ENCODE results near the gene EPB42.
"Not testable (repeated sequence)": the region's sequence is repeated elsewhere in the genome, so short reads cannot be mapped to it uniquely, and the experiment has no call there.

EPB42 gene

GRCh38 chr15:43212299-43212698, 8.5 kb downstream of the EPB42 start:
- DNase-seq (ENCODE audit: low read depth in 2 of 2), result no peak

GRCh38 chr15:43211224-43211735, 9.5 kb downstream of the EPB42 start:
- no peak for DNase-seq (ENCODE audit: low read depth in 2 of 2)

DNA sequence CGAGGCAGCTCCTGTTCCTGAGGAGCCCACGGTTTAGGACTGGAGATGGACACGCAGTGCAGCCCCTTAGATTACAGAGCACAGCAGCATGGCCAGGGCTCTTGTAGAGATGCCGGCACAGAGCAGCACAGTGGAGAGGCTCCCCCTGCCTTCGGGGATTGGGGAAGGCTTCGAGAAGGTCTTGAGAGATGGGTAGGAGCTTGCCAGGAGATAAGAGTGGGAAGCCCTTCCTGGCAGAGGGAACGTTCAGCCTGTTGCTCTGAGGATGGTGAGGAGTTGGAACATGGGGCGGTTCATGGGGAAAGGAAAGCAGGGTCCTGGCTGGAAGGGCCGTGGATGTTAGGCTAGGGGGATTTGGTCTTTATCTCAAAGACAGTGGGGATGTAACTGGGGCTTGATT, 10.0 kb downstream of the EPB42 start:
- no peak for DNase-seq (ENCODE audit: low read depth in 2 of 2)

DNA sequence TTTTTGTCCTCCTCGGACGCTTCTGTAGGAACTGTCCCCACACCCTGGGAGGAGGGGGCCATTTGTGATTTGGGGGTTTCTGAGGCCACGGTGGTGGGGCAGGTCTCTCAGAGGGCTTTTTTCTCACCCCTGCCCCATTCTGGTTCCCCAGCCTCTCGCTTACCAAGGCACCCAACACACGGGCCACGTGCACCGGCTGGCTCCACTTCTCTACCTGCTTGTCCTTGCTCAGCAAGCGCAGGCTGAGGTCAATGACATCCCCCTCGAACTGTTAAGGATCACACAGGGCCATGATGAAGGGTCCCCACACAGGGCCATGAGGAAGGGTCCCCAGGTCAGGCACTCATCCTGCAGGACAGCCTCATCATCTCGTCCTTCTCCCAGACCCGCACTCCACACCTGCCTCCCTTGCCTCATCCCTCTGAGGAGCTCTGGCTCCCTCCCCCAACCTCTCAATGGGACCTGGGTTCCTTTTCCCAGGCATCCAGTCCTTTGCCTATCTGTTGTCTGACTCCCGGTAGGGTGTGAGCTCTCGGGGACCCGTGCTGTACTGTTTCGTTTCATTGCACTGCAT, 10.6 kb downstream of the EPB42 start:
- DNase-seq (ENCODE audit: low read depth in 2 of 2), result no peak

DNA sequence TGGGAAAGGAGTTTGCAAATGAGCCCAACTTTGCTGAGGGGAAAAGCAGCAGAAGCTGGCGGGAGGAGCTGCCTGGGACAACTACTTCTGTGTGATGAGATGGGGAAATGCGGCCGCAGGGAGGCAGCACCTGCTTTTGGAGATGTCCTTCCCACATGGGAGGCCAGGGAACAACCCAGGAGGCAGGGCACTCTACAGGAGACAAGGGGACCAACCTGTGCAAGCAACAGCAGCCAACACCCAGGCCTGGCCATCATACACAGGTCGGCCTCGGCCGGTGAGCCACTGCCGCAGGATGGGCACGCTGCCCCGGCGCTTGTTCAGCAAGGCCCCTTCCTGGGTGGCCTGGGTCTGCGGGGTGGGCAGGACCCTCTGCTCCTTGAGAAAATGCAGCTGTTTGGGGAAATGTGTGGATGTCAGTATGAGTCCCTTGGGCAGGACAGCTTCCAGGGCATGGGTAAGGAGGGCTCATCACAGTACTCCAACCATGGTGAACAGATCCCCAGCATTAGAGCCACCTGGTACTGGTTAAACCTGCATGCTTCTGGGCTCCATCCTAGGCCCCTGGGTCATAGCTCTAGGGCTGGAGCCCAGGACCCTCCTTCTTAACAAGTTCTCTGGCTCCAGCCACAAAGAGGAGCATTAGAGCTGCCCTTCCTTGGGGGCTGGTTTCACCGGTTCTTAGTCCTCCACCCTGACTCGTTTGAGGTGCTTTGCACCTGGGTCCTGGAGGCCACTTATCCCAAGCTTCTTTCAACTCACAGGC, 11.6 kb downstream of the EPB42 start:
- DNase-seq (ENCODE audit: low read depth in 2 of 2), result no peak

DNA sequence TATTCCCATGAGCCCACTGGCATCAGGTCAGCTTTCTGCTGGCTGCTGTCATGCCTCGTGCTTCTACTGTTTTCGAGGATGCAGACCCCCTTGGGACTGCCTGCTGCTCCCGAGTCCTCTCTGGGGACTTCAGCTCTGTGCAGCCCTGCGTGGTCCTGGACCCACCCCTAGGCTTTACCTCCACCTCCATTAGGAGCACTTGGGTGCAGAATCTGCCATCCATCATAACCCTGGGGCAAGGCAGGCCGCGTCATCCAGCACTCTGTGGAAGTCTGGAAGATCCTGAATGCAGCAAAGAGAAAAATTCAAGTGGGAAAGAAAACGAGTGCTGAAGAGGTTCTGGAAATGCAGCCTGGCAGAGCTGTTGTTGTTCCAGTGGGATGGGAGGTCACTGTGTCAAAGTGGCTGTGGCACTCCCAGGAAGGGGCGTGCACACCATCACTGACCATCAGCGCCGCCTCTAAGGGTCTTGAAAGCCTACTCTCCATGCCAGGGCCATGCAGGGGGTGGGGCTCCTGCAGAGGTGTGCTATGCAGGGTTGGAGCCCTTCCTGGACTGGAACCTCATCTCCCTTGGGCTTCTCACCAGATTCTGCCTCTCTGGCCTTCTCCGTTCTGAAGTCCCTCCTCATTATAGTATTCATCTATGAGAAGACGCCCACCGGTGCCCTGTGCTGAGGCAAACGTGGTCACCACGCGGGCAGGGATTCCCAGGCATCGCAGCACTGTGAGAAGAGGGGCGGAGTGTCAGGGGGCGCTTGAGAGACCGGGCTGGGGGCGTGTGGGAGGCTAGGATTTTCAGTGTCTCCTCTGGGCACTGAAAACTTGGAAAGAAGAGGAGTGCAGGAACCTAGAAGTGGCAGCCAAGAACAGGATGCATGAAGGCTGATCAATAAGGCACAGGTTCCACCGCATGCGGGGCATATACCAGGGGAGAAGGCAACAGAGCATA, 12.5 kb downstream of the EPB42 start:
- DNase-seq (ENCODE audit: low read depth in 2 of 2), result no peak

DNA sequence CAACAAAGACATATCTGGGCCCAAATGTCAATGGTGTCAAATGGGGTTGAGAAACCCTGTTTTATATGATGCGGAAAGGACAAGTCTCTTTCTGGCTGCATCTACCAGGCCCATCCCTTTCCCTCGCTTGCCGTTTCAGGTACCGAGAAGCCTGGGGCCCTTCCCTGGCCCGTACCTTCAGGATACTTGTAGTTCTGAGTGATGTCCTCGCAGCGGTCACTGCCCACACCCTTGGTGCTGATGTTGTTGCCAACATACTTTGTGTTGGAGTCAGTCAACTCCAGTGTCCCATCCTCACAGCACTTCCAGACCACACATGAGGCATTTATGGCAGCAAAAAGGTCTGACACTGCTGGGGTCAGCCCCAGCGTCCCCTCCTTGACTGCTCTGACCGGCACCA, 13.8 kb downstream of the EPB42 start:
- no peak for DNase-seq (ENCODE audit: low read depth in 2 of 2)

- no peak for DNase-seq (ENCODE audit: low read depth in 2 of 2)
Observed at GRCh38 chr15:43206054-43206453, 14.8 kb downstream of the EPB42 start.

DNA sequence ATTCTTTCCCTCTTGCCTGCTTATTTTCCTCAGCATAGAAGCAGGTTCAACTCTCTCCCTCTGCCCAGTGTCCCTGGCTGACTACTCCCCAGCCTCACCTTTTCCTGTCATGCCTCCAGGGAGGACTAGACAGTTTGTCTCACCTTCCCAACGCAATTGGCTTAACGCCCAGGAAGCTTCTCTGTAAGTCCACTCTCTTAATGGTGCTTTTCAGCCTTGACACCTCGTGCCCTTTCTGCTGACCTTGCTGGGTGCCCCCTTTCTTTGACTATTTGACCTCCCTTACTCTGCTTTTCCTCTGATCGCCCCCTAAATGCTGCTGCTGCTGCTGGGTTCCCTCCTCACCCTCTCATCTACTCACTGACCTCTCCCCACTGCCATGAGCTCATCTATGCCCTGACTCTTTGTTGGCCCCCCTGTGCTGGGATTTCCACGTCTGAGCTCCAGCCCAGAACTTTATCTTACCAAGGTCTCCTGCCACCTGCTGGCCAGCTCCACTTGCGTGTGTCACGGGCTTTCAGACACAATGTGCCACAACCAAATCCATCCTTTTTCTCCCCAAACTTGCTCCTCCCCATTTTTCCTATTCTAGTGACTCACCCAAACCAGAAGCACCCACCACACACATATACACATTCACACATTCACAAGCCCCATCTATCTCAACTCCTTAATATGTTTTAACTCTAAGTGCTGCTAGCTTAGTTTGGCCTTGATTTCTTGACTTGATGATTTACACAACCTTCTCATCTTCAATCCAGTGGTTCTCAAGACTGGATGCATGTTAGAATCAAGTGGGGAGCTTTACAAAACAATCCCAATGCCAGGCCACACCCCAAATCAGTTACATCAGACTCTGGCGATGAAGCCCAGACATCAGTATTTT, 16.6 kb downstream of the EPB42 start:
- peak in 1 of 2 donors; percentile 15 for DNase-seq (ENCODE audit: low read depth in 2 of 2)

GRCh38 chr15:43199945-43200488, 20.8 kb downstream of the EPB42 start:
- no peak for DNase-seq (ENCODE audit: low read depth in 2 of 2)

GRCh38 chr15:43198992-43199391, 21.8 kb downstream of the EPB42 start:
- no peak for DNase-seq (ENCODE audit: low read depth in 2 of 2)

DNA sequence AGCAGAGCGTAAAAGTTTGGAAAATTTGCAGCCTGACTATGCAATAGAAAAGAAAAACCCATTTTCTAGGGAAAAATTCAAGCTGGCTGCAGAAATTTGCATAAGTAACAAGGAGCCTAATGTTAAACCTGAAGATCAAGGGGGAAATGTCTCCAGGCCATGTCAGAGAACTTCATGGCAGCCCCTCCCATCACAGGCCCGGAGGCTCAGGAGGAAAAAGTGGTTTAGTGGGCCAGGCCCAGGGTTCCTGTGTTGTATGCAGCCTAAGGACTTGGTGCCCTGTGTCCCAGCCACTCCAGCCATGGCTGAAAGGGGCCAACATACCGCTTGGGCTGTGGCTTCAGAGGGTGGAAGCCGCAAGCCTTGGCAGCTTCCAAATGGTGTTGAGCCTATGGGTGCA, 22.3 kb downstream of the EPB42 start:
- DNase-seq (ENCODE audit: low read depth in 2 of 2), result not testable (repeated sequence)

DNA sequence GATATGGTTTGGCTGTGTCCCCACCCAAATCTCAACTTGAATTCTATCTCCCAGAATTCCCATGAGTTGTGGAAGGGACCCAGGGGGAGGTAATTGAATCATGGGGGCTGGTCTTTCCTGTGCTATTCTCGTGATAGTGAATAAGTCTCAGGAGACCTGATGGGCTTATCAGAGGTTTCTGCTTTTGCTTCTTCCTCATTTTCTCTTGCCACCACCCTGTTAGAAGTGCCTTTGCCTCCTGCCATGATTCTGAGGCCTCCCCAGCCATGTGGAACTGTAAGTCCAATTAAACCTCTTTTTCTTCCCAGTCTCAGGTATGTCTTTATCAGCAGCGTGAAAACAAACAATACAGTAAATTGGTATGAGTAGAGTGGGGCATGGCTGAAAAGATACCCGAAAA, 23.0 kb downstream of the EPB42 start:
- not testable (repeated sequence) for DNase-seq (ENCODE audit: low read depth in 2 of 2)

- DNase-seq (ENCODE audit: low read depth in 2 of 2), result no peak
Observed at GRCh38 chr15:43196760-43197548, 23.9 kb downstream of the EPB42 start.

GRCh38 chr15:43194795-43195194, 26.0 kb downstream of the EPB42 start:
- DNase-seq (ENCODE audit: low read depth in 2 of 2), result no peak

GRCh38 chr15:43193710-43194109, 27.1 kb downstream of the EPB42 start:
- DNase-seq (ENCODE audit: low read depth in 2 of 2), result no peak

- no peak for DNase-seq (ENCODE audit: low read depth in 2 of 2)
Observed at GRCh38 chr15:43190178-43190577, 30.6 kb downstream of the EPB42 start.

- no peak for DNase-seq (ENCODE audit: low read depth in 2 of 2)
Observed at GRCh38 chr15:43189296-43189695, 31.5 kb downstream of the EPB42 start.

GRCh38 chr15:43187544-43188155, 33.2 kb downstream of the EPB42 start:
- DNase-seq (ENCODE audit: low read depth in 2 of 2), result no peak

DNA sequence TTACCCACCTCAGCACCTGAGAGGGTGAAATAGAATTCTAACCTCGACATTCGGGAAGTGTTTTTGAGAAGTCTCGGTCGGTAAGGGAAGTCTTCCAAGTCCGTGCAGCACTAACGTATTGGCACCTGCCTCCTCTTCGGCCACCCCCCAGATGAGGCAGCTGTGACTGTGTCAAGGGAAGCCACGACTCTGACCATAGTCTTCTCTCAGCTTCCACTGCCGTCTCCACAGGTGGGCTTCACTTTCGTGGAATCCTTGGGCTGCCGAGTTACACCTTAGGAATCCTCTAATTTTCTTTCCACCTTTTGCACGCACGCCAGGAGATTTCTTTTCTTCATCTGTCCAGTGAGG, 34.8 kb downstream of the EPB42 start:
- DNase-seq (ENCODE audit: low read depth in 2 of 2), result no peak
